ENCODE data around the gene FBXL2. TPM values are rescaled to one million over a fixed set of nuclear protein-coding genes. Genes with fewer than 3 reads are reported as not detected.

FBXL2 gene
- total and polyA plus RNA-seq, 2 of the 8 experiments (the other 6 are each of a cell fraction or from before 2014, with no cell fraction given) = 3.1 to 5.4 TPM

DNA sequence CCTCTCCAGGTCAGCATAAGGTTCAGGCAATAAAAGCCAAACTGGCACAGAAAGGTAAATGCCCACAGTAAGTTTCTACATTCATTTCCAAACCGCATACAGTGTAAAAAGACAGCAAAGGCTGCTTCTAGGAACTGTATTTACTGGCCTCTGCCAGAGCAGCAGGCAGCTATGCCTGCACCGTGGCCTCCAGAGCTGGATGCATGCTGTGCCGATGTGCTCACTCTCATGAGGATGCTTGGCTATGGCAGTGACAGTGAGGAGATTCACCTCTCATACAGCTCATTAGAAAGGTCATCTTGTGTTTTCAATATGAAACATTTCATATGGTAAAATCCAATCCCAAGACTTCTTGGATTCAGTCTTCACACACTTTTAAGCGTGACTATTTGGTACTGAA is 112.7 kb downstream of the FBXL2 start:
- Histone ChIP-seq H4K5ac (ENCODE audit: insufficient read length, low read depth, low read length) (no peak overlapping the region), H3K9ac (replicated peaks in 1 of 4; ENCODE audit: extremely low read depth in 1 of 4, low read depth in 3 of 4, low read length in 3 of 4) (no peak overlapping the region), H3K4me2 (ENCODE audit: insufficient read depth in 1 of 2, low read depth in 2 of 2, low read length in 2 of 2) (no peak overlapping the region), H3K27ac (ENCODE audit: low read depth, low read length) (no peak overlapping the region), H2BK120ac (replicated peaks; ENCODE audit: low read depth, low read length) (no peak overlapping the region), H2BK15ac (ENCODE audit: low read length) (no peak overlapping the region), H3K23me2 (ENCODE audit: low read depth, low read length) (no peaks in the 10 kb centered on the region), H2BK20ac (ENCODE audit: low read length) (no peak overlapping the region), H4K91ac (replicated peaks; ENCODE audit: insufficient read length, low read length) (no peak overlapping the region), H3K9me3 (ENCODE audit: insufficient read depth in 2 of 2, low read depth in 1 of 2, low read length in 1 of 2) (no peaks in the 10 kb centered on the region), H3K79me1 (ENCODE audit: low read depth, low read length) (0 out of 2 replicates have a peak, but pooled peaks cover 2% of the 10 kb centered on the region), H3K18ac (ENCODE audit: extremely low read depth, low read length) (no peak overlapping the region), H3K4me3 (ENCODE audit: extremely low read depth in 1 of 4, insufficient read depth in 2 of 4, low read depth in 3 of 4, low read length in 4 of 4) (no peak overlapping the region), H4K20me1 (replicated peaks in 1 of 2; ENCODE audit: control insufficient read depth in 1 of 2, insufficient read depth in 2 of 2, low read length in 2 of 2) (peaks cover 0 to 3% of the 10 kb centered on the region in 2 experiments), H3K4ac (replicated peaks; ENCODE audit: insufficient read length, low read depth, low read length) (no peak overlapping the region), H2BK5ac (ENCODE audit: low read depth, low read length) (no peak overlapping the region), H3K27me3 (replicated peaks in 1 of 4; ENCODE audit: control insufficient read depth in 3 of 4, extremely low read depth in 1 of 4, insufficient read depth in 3 of 4, low read length in 3 of 4) (no peaks in the 10 kb centered on the region), H2AK5ac (ENCODE audit: low read depth, low read length) (no peak overlapping the region), H3K14ac (ENCODE audit: insufficient read length) (no peak overlapping the region), H3K79me2 (ENCODE audit: control insufficient read depth in 1 of 2, insufficient read depth in 2 of 2, low read length in 2 of 2) (no peaks in the 10 kb centered on the region), H3K4me1 (replicated peaks in 1 of 4; ENCODE audit: control insufficient read depth in 3 of 4, insufficient read depth in 4 of 4, low read length in 3 of 4) (no peaks in the 10 kb centered on the region; a peak in 1 of 7 replicates), H3K23ac (ENCODE audit: insufficient read length) (no peak overlapping the region), H2BK12ac (ENCODE audit: low read depth, low read length) (no peak overlapping the region), H3K36me3 (ENCODE audit: control insufficient read depth in 2 of 4, insufficient read depth in 4 of 4, low read length in 3 of 4) (peaks cover 18 to 81% (median 42%) of the 10 kb centered on the region in 4 experiments), H2AFZ (ENCODE audit: low read length) (no peak overlapping the region), H3K56ac (replicated peaks; ENCODE audit: insufficient read length, low read depth, low read length) (no peak overlapping the region), H4K8ac (ENCODE audit: extremely low read depth, insufficient read depth, low read length) (no peak overlapping the region)
- POLR2A ChIA-PET (ENCODE audit: partially characterized antibody) = interaction anchor here (0.7 kb wide), 1 partner anchor 11 kb away, joined by 3 read pairs; no protein-coding TSS in a partner anchor
- WGBS, 2 experiments (ENCODE audit: extremely low coverage in 1 of 2, insufficient coverage in 1 of 2, insufficient read length in 1 of 2, insufficient replicate concordance in 2 of 2, low coverage in 1 of 2, low lambda C conversion rate in 2 of 2, missing lambda C conversion rate in 1 of 2) = 91% methylated on average over 4 of the region's 4 CpGs; no CpG with 5 or more reads in 1 of the 2 experiments
- FAIRE-seq = no peak
- no peak for DNase-seq (ENCODE audit: low read depth in 1 of 2, low spot score in 2 of 2)
- CTCF ChIA-PET (ENCODE audit: partially characterized antibody) = interaction anchor here (1.7 to 3.5 kb wide), 3 partner anchors 11 to 31 kb away, joined by 3 to 19 read pairs (median 6); no protein-coding TSS in a partner anchor
- no peak for TF ChIP-seq RAD21 (IDR thresholded peaks at IDR 0.05 in 1 of 2, conservative IDR thresholded peaks at IDR 0.05 in 1 of 2; ENCODE audit: low read depth in 2 of 2, low read length in 2 of 2)
- no peak for TF ChIP-seq TBP (IDR thresholded peaks at IDR 0.05; ENCODE audit: low read depth, low read length)
- TF ChIP-seq ZNF274 (IDR thresholded peaks at IDR 0.05; ENCODE audit: borderline replicate concordance, extremely low read depth, low read length) = no peak
- no peak for TF ChIP-seq KDM1A (IDR thresholded peaks at IDR 0.05; ENCODE audit: borderline replicate concordance, low read length)
- TF ChIP-seq SP4 (IDR thresholded peaks at IDR 0.05; ENCODE audit: low read length) = no peak
- no peak for TF ChIP-seq SP1 (IDR thresholded peaks at IDR 0.05; ENCODE audit: low read depth, low read length)
- TF ChIP-seq SIRT6 (IDR thresholded peaks at IDR 0.05; ENCODE audit: low read length) = no peak
- no peak for TF ChIP-seq NRF1 (IDR thresholded peaks at IDR 0.05; ENCODE audit: low read depth, low read length)
- TF ChIP-seq EGR1 (IDR thresholded peaks at IDR 0.05; ENCODE audit: borderline replicate concordance, low read depth, low read length) = no peak
- no peak for TF ChIP-seq CHD2 (IDR thresholded peaks at IDR 0.05; ENCODE audit: low read length)
- no peak for TF ChIP-seq POU5F1 (IDR thresholded peaks at IDR 0.05; ENCODE audit: low read depth, low read length)
- no peak for TF ChIP-seq POLR2AphosphoS5 (IDR thresholded peaks at IDR 0.05; ENCODE audit: low read depth, low read length)
- TF ChIP-seq TEAD4 (IDR thresholded peaks at IDR 0.05; ENCODE audit: low read depth, low read length) = no peak
- TF ChIP-seq, protein P1, sequence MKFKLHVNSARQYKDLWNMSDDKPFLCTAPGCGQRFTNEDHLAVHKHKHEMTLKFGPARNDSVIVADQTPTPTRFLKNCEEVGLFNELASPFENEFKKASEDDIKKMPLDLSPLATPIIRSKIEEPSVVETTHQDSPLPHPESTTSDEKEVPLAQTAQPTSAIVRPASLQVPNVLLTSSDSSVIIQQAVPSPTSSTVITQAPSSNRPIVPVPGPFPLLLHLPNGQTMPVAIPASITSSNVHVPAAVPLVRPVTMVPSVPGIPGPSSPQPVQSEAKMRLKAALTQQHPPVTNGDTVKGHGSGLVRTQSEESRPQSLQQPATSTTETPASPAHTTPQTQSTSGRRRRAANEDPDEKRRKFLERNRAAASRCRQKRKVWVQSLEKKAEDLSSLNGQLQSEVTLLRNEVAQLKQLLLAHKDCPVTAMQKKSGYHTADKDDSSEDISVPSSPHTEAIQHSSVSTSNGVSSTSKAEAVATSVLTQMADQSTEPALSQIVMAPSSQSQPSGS (IDR thresholded peaks at IDR 0.05; ENCODE audit: low read length) = no peak

Data from H1 (cell line).